Testis (tissue), 3 donors: Measurements from ENCODE around the gene DAB2. TPM values are rescaled to one million over a fixed set of nuclear protein-coding genes. Genes with fewer than 3 reads are reported as not detected.

Experiments
- DNase-seq: peaks from one replicate; pipeline ENCODE4 v3.0.0-alpha.2; 2019
- H3K27ac ChIP-seq, 2 donors: fragments of 200-600 bp; sonication (generic); one replicate each; pipeline ENCODE4 v1.5.1; 2019
- H3K27me3 ChIP-seq: fragments of 200-600 bp; sonication (generic); one replicate; pipeline ENCODE4 v1.5.1; 2019
- H3K36me3 ChIP-seq: fragments of 200-600 bp; sonication (generic); one replicate; pipeline ENCODE4 v1.5.1; 2017; ENCODE audit warnings: low read depth; ENCODE audit errors: missing control alignments
- H3K4me1 ChIP-seq: fragments of 200-600 bp; sonication (generic); one replicate; pipeline ENCODE4 v1.5.1; 2019
- H3K4me3 ChIP-seq, 2 donors: fragments of 200-600 bp; sonication (generic); one replicate each; pipeline ENCODE4 v1.5.1; 2017 to 2019
- H3K9me3 ChIP-seq: fragments of 200-600 bp; sonication (generic); one replicate; pipeline ENCODE4 v1.5.1; 2017
- CTCF ChIP-seq, 3 experiments: fragments of 450-650 bp in 2 of 3; fragments of 200-600 bp in 1 of 3; sonication (generic) in 1 of 3; IDR thresholded peaks; one replicate each; pipeline ENCODE4 v1.5.1; 2016 to 2019; ENCODE audit warnings: antibody characterized with exemption in 3 of 3, mild to moderate bottlenecking in 2 of 3, moderate library complexity in 1 of 3
- POLR2A ChIP-seq: fragments of 450-650 bp; IDR thresholded peaks from one replicate; pipeline ENCODE4 v1.6.1; 2017; ENCODE audit warnings: antibody characterized with exemption, mild to moderate bottlenecking, moderate library complexity
- WGBS, 2 donors: methylation state at CpG; one replicate each; pipeline ENCODE4 v1.1.5; 2018; 5-methylcytosine and 5-hydroxymethylcytosine counted together
- intact Hi-C: fragments of 100-400 bp; cut with DNase I; formaldehyde crosslinking; loops from one replicate; pipeline ENCODE4 v1.15.1; 2023; ENCODE audit warnings: low total_unique reads
- polyA plus RNA-seq: library from polyadenylated mRNA; stranded (reverse); fragments of 350-450 nt; fragmentation: Illumina TruSeq; extraction: RNeasy Lipid Tissue Mini Kit (QIAGEN cat#74804); gene quantifications from one replicate; pipeline ENCODE4 v1.2.3, GENCODE V29; 2014; ENCODE audit warnings: low read depth, low replicate concordance; ENCODE audit not compliant: insufficient read depth
- total RNA-seq, 2 donors: library from RNA; depleted of rRNA; stranded (reverse); fragments of >200 nt; gene quantifications; one replicate each; pipeline ENCODE4 v1.2.3, GENCODE V29; 2016

DAB2 gene
- total and polyA plus RNA-seq, 3 donors from 2014 or later: 12.9 to 56.2 (median 29.7) TPM

- H3K36me3 ChIP-seq: no peaks in the 10 kb centered on the region
- H3K4me1 ChIP-seq: peaks cover 31% of the 10 kb centered on the region
- no peak overlapping the region for H3K4me3 ChIP-seq
- H3K27ac ChIP-seq: peak overlapping the region; percentile 15 to 82
- TF ChIP-seq POLR2A: no peak
- TF ChIP-seq CTCF (IDR thresholded peaks at IDR 0.05): no peak
- intact Hi-C loops: no loop called here
- H3K9me3 ChIP-seq: no peaks in the 10 kb centered on the region
- DNase-seq: no peak
- 56 to 59% methylated on average over 3 of the region's 3 CpGs for WGBS, 2 donors
- H3K27me3 ChIP-seq: no peaks in the 10 kb centered on the region
These were observed 2.7 kb downstream of the DAB2 start for GRCh38 chr5:39422036-39422606.

- WGBS, 2 donors: 28 to 38% methylated on average over 6 of the region's 6 CpGs
- Histone ChIP-seq H3K27me3 (no peaks in the 10 kb centered on the region), H3K36me3 (no peaks in the 10 kb centered on the region), H3K4me3 (no peak overlapping the region), H3K9me3 (no peaks in the 10 kb centered on the region), H3K27ac (peak overlapping the region; percentile 15 to 82), H3K4me1 (peaks cover 25% of the 10 kb centered on the region)
- peak; percentile 70 for DNase-seq
- intact Hi-C loops: no loop called here
- TF ChIP-seq CTCF (IDR thresholded peaks at IDR 0.05) (no peak), POLR2A (no peak)
These were observed 4.2 kb downstream of the DAB2 start for GRCh38 chr5:39420482-39421145.

GRCh38 chr5:39419796-39420195 lies 5.0 kb downstream of the DAB2 start:
- DNase-seq: no peak
- 46 to 48% methylated on average over 1 of the region's 1 CpG for WGBS, 2 donors
- intact Hi-C loops: no loop called here
- no peaks in the 10 kb centered on the region for H3K27me3 ChIP-seq
- H3K36me3 ChIP-seq: no peaks in the 10 kb centered on the region
- no peak overlapping the region for H3K4me3 ChIP-seq
- peaks cover 22% of the 10 kb centered on the region for H3K4me1 ChIP-seq
- H3K9me3 ChIP-seq: no peaks in the 10 kb centered on the region
- TF ChIP-seq CTCF (IDR thresholded peaks at IDR 0.05): no peak
- no peak for TF ChIP-seq POLR2A
- H3K27ac ChIP-seq: no peak overlapping the region

GRCh38 chr5:39417979-39418378 lies 6.8 kb downstream of the DAB2 start:
- Histone ChIP-seq H3K36me3 (no peaks in the 10 kb centered on the region), H3K4me1 (peaks cover 22% of the 10 kb centered on the region), H3K27me3 (no peaks in the 10 kb centered on the region), H3K4me3 (no peak overlapping the region), H3K27ac (no peak overlapping the region), H3K9me3 (no peaks in the 10 kb centered on the region)
- WGBS, 2 donors: 85 to 86% methylated on average over 3 of the region's 3 CpGs
- intact Hi-C loops: no loop called here
- no peak for TF ChIP-seq POLR2A
- TF ChIP-seq CTCF (IDR thresholded peaks at IDR 0.05): no peak
- DNase-seq: no peak

- H3K27ac ChIP-seq: no peak overlapping the region
- TF ChIP-seq POLR2A (no peak), CTCF (IDR thresholded peaks at IDR 0.05) (no peak)
These were observed 9.6 kb downstream of the DAB2 start for GRCh38 chr5:39415201-39415600.

More at GRCh38 chr5:39415201-39415600, 9.6 kb downstream of the DAB2 start:
- no peak for DNase-seq
- Histone ChIP-seq H3K4me1 (peaks cover 6% of the 10 kb centered on the region), H3K4me3 (no peak overlapping the region), H3K36me3 (no peaks in the 10 kb centered on the region), H3K27me3 (no peaks in the 10 kb centered on the region), H3K9me3 (no peaks in the 10 kb centered on the region)
- WGBS, 2 donors: 52 to 56% methylated on average over 2 of the region's 2 CpGs
- intact Hi-C loops: no loop called here
